Stimulated activated CD8-positive, alpha-beta memory T cell treated with anti-CD3 and anti-CD28 coated beads, Interleukin-15, amount 100 ng/mL, for 4 hours (primary cell): ENCODE data around the gene SHROOM2.
"Not testable (repeated sequence)": the region's sequence is repeated elsewhere in the genome, so short reads cannot be mapped to it uniquely, and the experiment has no call there.

Source experiments
- DNase-seq, 2 donors: peaks; one replicate each; pipeline ENCODE4 v3.0.0-alpha.2; 2020; ENCODE audit warnings: low read depth in 2 of 2

Gene SHROOM2

GRCh38 chrX:9781941-9782340 lies 4.3 kb upstream of the SHROOM2 start:
- DNase-seq = no peak

- DNase-seq = no peak
Observed at GRCh38 chrX:9784332-9784731, 1.9 kb upstream of the SHROOM2 start.

GRCh38 chrX:9785254-9785943 lies 830 bp upstream of the SHROOM2 start:
- DNase-seq = no peak

GRCh38 chrX:9786798-9787635 lies 788 bp downstream of the SHROOM2 start:
- no peak for DNase-seq

GRCh38 chrX:9788911-9789310 lies 2.7 kb downstream of the SHROOM2 start:
- no peak for DNase-seq

- DNase-seq = no peak
Observed at GRCh38 chrX:9789555-9789954, 3.3 kb downstream of the SHROOM2 start.

- no peak for DNase-seq
Observed at GRCh38 chrX:9790866-9791265, 4.6 kb downstream of the SHROOM2 start.

- no peak for DNase-seq
Observed at GRCh38 chrX:9794495-9794894, 8.3 kb downstream of the SHROOM2 start.

GRCh38 chrX:9797384-9798360 lies 11.4 kb downstream of the SHROOM2 start:
- DNase-seq = no peak

- no peak for DNase-seq
Observed at GRCh38 chrX:9802737-9803136, 16.5 kb downstream of the SHROOM2 start.

GRCh38 chrX:9804444-9804843 lies 18.2 kb downstream of the SHROOM2 start:
- no peak for DNase-seq

- DNase-seq = no peak
Observed at GRCh38 chrX:9805956-9806355, 19.7 kb downstream of the SHROOM2 start.

- DNase-seq = no peak
Observed at GRCh38 chrX:9807355-9808182, 21.3 kb downstream of the SHROOM2 start.

GRCh38 chrX:9809876-9810275 lies 23.6 kb downstream of the SHROOM2 start:
- DNase-seq = not testable (repeated sequence)

GRCh38 chrX:9811086-9811485 lies 24.9 kb downstream of the SHROOM2 start:
- DNase-seq = not testable (repeated sequence)

GRCh38 chrX:9816084-9816700 lies 30.0 kb downstream of the SHROOM2 start:
- DNase-seq = no peak

- no peak for DNase-seq
Observed at GRCh38 chrX:9821572-9821971, 35.3 kb downstream of the SHROOM2 start.

GRCh38 chrX:9824554-9824953 lies 38.3 kb downstream of the SHROOM2 start:
- DNase-seq = no peak

GRCh38 chrX:9825129-9825790 lies 39.0 kb downstream of the SHROOM2 start:
- DNase-seq = no peak

GRCh38 chrX:9825966-9826365 lies 39.7 kb downstream of the SHROOM2 start:
- DNase-seq = no peak
